GM23338 (cell line): ENCODE results near the gene XYLB. TPM values are rescaled to one million over a fixed set of nuclear protein-coding genes. Genes with fewer than 3 reads are reported as not detected.

Source experiments
- ATAC-seq: fragments of 200-7000 bp; cut with Tn5 transposase; 3 replicates; pipeline ENCODE4 v1.9.1; 2020
- DNase-seq: peaks from one replicate; pipeline ENCODE4 v3.0.0-alpha.2; 2015; ENCODE audit warnings: low spot score
- H2AFZ ChIP-seq: fragments of 200-600 bp; sonication (generic); 2 replicates; pipeline ENCODE4 v1.8.0; 2016; ENCODE audit warnings: antibody characterized with exemption, mild to moderate bottlenecking, moderate library complexity
- H3F3A ChIP-seq: fragments of 200-600 bp; sonication (generic); replicated peaks from 2 replicates; pipeline ENCODE4 v1.8.0; 2017; ENCODE audit warnings: antibody characterized with exemption, mixed run types, low read depth
- H3K27ac ChIP-seq: fragments of 200-600 bp; sonication (generic); 2 replicates; pipeline ENCODE4 v1.6.1; 2016; ENCODE audit warnings: low read depth
- H3K27me3 ChIP-seq: fragments of 200-600 bp; sonication (generic); 2 replicates; pipeline ENCODE4 v1.8.0; 2016; ENCODE audit warnings: mild to moderate bottlenecking, mixed run types, moderate library complexity; ENCODE audit not compliant: insufficient read depth
- H3K36me3 ChIP-seq: fragments of 200-600 bp; sonication (generic); 2 replicates; pipeline ENCODE4 v1.8.0; 2016; ENCODE audit warnings: mild to moderate bottlenecking; ENCODE audit not compliant: insufficient read depth
- H3K4me1 ChIP-seq: fragments of 200-600 bp; sonication (generic); 2 replicates; pipeline ENCODE4 v1.8.0; 2016; ENCODE audit warnings: mild to moderate bottlenecking, moderate library complexity; ENCODE audit not compliant: insufficient read depth
- H3K4me2 ChIP-seq: fragments of 200-600 bp; sonication (generic); 2 replicates; pipeline ENCODE4 v1.7.1; 2017; ENCODE audit warnings: mixed run types
- H3K4me3 ChIP-seq: fragments of 200-600 bp; sonication (generic); 2 replicates; pipeline ENCODE4 v1.6.1; 2016; ENCODE audit warnings: mixed run types
- H3K79me2 ChIP-seq: fragments of 200-600 bp; sonication (generic); replicated peaks from 2 replicates; pipeline ENCODE4 v1.8.0; 2017; ENCODE audit warnings: mild to moderate bottlenecking; ENCODE audit not compliant: insufficient read depth
- H3K9me2 ChIP-seq: fragments of 200-600 bp; sonication (generic); 2 replicates; pipeline ENCODE4 v1.8.0; 2017; ENCODE audit not compliant: insufficient read depth
- H4K20me1 ChIP-seq: fragments of 200-600 bp; sonication (generic); replicated peaks from 2 replicates; pipeline ENCODE4 v1.8.0; 2017; ENCODE audit warnings: mild to moderate bottlenecking; ENCODE audit not compliant: insufficient read depth
- H3K27ac Mint-ChIP-seq: 2 replicates; pipeline ENCODE4 v1.8.0; 2020; ENCODE audit warnings: inconsistent platforms, mild to moderate bottlenecking, moderate library complexity, mixed read lengths
- H3K27me3 Mint-ChIP-seq: 3 replicates; pipeline ENCODE4 v1.8.0; 2022; ENCODE audit warnings: low read depth, mild to moderate bottlenecking, moderate library complexity, mixed read lengths, inconsistent platforms; ENCODE audit not compliant: insufficient read depth, poor library complexity
- H3K36me3 Mint-ChIP-seq: 3 replicates; pipeline ENCODE4 v1.8.0; 2021; ENCODE audit warnings: low read depth, mild to moderate bottlenecking, inconsistent platforms, moderate library complexity, mixed read lengths
- H3K4me1 Mint-ChIP-seq: 3 replicates; pipeline ENCODE4 v1.8.0; 2020; ENCODE audit warnings: mild to moderate bottlenecking, inconsistent platforms, mixed read lengths
- H3K4me3 Mint-ChIP-seq: 3 replicates; pipeline ENCODE4 v1.8.0; 2021; ENCODE audit warnings: moderate library complexity, mild to moderate bottlenecking, inconsistent platforms, mixed read lengths
- H3K9me3 Mint-ChIP-seq: 3 replicates; pipeline ENCODE4 v1.8.0; 2020; ENCODE audit warnings: moderate library complexity, mild to moderate bottlenecking, inconsistent platforms, mixed read lengths
- CREB1 ChIP-seq: fragments of 250-450 bp; sonication (Bioruptor Pico); IDR thresholded peaks from 2 replicates; pipeline ENCODE4 v1.5.0; 2020; ENCODE audit warnings: low read depth, mild to moderate bottlenecking, moderate library complexity
- CTCF ChIP-seq, 2 experiments: fragments of 200-600 bp in 1 of 2; sonication (generic) in 1 of 2; conservative IDR thresholded peaks; 2 replicates each; pipeline versions ENCODE4 v1.5.1 to v1.6.1; 2016 to 2017; ENCODE audit warnings: antibody characterized with exemption in 2 of 2, low read depth in 2 of 2, mild to moderate bottlenecking in 2 of 2, moderate library complexity in 1 of 2
- EZH2 ChIP-seq: fragments of 200-600 bp; sonication (generic); IDR thresholded peaks from one replicate; pipeline ENCODE4 v1.8.0; 2017; ENCODE audit warnings: antibody characterized with exemption, mild to moderate bottlenecking, low read depth; ENCODE audit not compliant: unreplicated experiment
- EZH2phosphoT487 ChIP-seq: fragments of 200-600 bp; sonication (generic); IDR thresholded peaks from one replicate; pipeline ENCODE4 v1.8.1; 2018; ENCODE audit warnings: antibody characterized with exemption; ENCODE audit not compliant: unreplicated experiment
- JUNB ChIP-seq: IDR thresholded peaks from one replicate; pipeline ENCODE4 v1.6.1; 2016; ENCODE audit warnings: antibody characterized with exemption; ENCODE audit not compliant: unreplicated experiment
- NANOG ChIP-seq: IDR thresholded peaks from 2 replicates; pipeline ENCODE4 v1.6.1; 2016; ENCODE audit warnings: antibody characterized with exemption, borderline replicate concordance
- POLR2AphosphoS5 ChIP-seq: IDR thresholded peaks from 2 replicates; pipeline ENCODE4 v1.6.1; 2016; ENCODE audit warnings: antibody characterized with exemption, low read depth
- STAT1 ChIP-seq: IDR thresholded peaks from one replicate; pipeline ENCODE4 v1.6.1; 2016; ENCODE audit warnings: antibody characterized with exemption; ENCODE audit not compliant: unreplicated experiment
- ZNF114 ChIP-seq: fragments of 250-450 bp; sonication (Bioruptor Pico); IDR thresholded peaks from 2 replicates; pipeline ENCODE4 v1.5.0; 2020; ENCODE audit warnings: mild to moderate bottlenecking, moderate library complexity
- ZNF331 ChIP-seq: fragments of 250-450 bp; sonication (Bioruptor Pico); IDR thresholded peaks from 2 replicates; pipeline ENCODE4 v1.5.0; 2020; ENCODE audit warnings: low read depth, mild to moderate bottlenecking, moderate library complexity
- polyA plus RNA-seq: library from polyadenylated mRNA; unstranded; fragments of >200 nt; fragmentation: Nextera tagmentation; extraction: Ambion mirVana; gene quantifications from 2 replicates; pipeline ENCODE4 v1.2.1, GENCODE V29; 2016
- total RNA-seq: library from RNA; depleted of rRNA; stranded (reverse); fragments of >200 nt; shearing (Covaris generic); gene quantifications from 2 replicates; pipeline ENCODE4 v1.2.3, GENCODE V29; 2014
- TF ChIP-seq, protein P1 (sequence below): IDR thresholded peaks from 2 replicates; pipeline ENCODE4 v1.6.1; 2016; ENCODE audit warnings: antibody characterized with exemption
- TF ChIP-seq, protein P2 (sequence below): IDR thresholded peaks from one replicate; pipeline ENCODE4 v1.6.1; 2018; ENCODE audit warnings: antibody characterized with exemption; ENCODE audit not compliant: unreplicated experiment
- TF ChIP-seq, protein P3 (sequence below): fragments of 250-450 bp; sonication (Bioruptor Pico); IDR thresholded peaks from 2 replicates; pipeline ENCODE4 v1.5.0; 2020; ENCODE audit warnings: mild to moderate bottlenecking, moderate library complexity

Gene XYLB
- total and polyA plus RNA-seq, 2 experiments from 2014 or later, result 1.6 to 3.3 TPM

DNA sequence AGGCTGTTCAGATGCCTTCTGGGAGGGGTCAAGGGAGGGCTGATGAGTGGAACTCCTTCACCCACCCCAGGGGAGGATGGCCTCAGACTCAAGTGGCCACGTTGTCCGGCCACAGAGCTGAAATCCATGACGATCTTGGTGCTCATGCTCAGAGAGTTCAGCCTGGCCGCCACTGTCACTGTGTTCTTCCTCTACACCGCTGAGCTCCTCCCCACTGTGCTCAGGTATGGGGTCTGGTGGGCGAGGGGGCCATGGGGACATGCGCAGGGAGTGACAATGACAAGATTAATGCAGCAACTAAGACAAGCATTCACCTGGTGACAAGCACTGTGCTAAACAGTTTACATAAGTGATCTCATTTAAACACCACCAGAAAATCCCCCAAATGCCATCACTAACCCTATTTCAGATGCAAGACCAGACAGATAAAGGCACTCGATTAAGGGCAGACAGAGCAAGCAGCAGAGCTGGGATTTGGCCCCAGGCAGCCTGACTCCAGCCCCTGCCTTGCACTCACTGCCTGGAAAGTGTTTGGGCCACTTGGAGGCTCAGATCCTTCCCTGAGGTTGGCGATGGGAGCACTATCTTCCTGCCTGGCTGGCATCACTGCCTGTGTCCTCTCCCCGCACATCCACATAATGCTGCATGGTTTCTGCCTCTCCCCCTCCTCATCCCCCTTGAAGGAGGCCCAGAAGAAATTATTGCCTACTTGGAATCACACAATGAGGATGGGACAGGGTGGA lies 30.9 kb upstream of the XYLB start:
- H3K4me1 ChIP-seq, result no peaks in the 10 kb centered on the region
- H3K4me2 ChIP-seq, result no peak overlapping the region
- no peak overlapping the region for H3K27ac ChIP-seq
- no peaks in the 10 kb centered on the region for H4K20me1 ChIP-seq
- no peak; the same call in 2 of the 3 replicates for ATAC-seq
- H3K27me3 ChIP-seq, result no peaks in the 10 kb centered on the region
- DNase-seq, result no peak
- H2AFZ ChIP-seq, result no peak overlapping the region
- no peak overlapping the region for H3K4me3 ChIP-seq
- Mint-ChIP-seq H3K4me3 (no peak overlapping the region), H3K36me3 (no peaks in the 10 kb centered on the region; the same call in 2 of the 3 replicates), H3K4me1 (peaks cover 9% of the 10 kb centered on the region; the same call in 2 of the 3 replicates), H3K27ac (no peak overlapping the region), H3K27me3 (peaks cover 13% of the 10 kb centered on the region), H3K9me3 (no peaks in the 10 kb centered on the region; the same call in 2 of the 3 replicates)
- TF ChIP-seq STAT1 (no peak), JUNB (no peak), CTCF (conservative IDR thresholded peaks at IDR 0.05; ENCODE audit: low read depth in 2 of 2) (no peak), ZNF331 (CRISPR knock-in tag) (no peak), ZNF114 (CRISPR knock-in tag) (no peak), EZH2phosphoT487 (no peak), POLR2AphosphoS5 (no peak), CREB1 (no peak), NANOG (no peak), EZH2 (no peak)
- TF ChIP-seq, protein P1, sequence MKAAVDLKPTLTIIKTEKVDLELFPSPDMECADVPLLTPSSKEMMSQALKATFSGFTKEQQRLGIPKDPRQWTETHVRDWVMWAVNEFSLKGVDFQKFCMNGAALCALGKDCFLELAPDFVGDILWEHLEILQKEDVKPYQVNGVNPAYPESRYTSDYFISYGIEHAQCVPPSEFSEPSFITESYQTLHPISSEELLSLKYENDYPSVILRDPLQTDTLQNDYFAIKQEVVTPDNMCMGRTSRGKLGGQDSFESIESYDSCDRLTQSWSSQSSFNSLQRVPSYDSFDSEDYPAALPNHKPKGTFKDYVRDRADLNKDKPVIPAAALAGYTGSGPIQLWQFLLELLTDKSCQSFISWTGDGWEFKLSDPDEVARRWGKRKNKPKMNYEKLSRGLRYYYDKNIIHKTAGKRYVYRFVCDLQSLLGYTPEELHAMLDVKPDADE, result no peak
- TF ChIP-seq, protein P2, sequence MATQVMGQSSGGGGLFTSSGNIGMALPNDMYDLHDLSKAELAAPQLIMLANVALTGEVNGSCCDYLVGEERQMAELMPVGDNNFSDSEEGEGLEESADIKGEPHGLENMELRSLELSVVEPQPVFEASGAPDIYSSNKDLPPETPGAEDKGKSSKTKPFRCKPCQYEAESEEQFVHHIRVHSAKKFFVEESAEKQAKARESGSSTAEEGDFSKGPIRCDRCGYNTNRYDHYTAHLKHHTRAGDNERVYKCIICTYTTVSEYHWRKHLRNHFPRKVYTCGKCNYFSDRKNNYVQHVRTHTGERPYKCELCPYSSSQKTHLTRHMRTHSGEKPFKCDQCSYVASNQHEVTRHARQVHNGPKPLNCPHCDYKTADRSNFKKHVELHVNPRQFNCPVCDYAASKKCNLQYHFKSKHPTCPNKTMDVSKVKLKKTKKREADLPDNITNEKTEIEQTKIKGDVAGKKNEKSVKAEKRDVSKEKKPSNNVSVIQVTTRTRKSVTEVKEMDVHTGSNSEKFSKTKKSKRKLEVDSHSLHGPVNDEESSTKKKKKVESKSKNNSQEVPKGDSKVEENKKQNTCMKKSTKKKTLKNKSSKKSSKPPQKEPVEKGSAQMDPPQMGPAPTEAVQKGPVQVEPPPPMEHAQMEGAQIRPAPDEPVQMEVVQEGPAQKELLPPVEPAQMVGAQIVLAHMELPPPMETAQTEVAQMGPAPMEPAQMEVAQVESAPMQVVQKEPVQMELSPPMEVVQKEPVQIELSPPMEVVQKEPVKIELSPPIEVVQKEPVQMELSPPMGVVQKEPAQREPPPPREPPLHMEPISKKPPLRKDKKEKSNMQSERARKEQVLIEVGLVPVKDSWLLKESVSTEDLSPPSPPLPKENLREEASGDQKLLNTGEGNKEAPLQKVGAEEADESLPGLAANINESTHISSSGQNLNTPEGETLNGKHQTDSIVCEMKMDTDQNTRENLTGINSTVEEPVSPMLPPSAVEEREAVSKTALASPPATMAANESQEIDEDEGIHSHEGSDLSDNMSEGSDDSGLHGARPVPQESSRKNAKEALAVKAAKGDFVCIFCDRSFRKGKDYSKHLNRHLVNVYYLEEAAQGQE, result no peak
- TF ChIP-seq, protein P3, sequence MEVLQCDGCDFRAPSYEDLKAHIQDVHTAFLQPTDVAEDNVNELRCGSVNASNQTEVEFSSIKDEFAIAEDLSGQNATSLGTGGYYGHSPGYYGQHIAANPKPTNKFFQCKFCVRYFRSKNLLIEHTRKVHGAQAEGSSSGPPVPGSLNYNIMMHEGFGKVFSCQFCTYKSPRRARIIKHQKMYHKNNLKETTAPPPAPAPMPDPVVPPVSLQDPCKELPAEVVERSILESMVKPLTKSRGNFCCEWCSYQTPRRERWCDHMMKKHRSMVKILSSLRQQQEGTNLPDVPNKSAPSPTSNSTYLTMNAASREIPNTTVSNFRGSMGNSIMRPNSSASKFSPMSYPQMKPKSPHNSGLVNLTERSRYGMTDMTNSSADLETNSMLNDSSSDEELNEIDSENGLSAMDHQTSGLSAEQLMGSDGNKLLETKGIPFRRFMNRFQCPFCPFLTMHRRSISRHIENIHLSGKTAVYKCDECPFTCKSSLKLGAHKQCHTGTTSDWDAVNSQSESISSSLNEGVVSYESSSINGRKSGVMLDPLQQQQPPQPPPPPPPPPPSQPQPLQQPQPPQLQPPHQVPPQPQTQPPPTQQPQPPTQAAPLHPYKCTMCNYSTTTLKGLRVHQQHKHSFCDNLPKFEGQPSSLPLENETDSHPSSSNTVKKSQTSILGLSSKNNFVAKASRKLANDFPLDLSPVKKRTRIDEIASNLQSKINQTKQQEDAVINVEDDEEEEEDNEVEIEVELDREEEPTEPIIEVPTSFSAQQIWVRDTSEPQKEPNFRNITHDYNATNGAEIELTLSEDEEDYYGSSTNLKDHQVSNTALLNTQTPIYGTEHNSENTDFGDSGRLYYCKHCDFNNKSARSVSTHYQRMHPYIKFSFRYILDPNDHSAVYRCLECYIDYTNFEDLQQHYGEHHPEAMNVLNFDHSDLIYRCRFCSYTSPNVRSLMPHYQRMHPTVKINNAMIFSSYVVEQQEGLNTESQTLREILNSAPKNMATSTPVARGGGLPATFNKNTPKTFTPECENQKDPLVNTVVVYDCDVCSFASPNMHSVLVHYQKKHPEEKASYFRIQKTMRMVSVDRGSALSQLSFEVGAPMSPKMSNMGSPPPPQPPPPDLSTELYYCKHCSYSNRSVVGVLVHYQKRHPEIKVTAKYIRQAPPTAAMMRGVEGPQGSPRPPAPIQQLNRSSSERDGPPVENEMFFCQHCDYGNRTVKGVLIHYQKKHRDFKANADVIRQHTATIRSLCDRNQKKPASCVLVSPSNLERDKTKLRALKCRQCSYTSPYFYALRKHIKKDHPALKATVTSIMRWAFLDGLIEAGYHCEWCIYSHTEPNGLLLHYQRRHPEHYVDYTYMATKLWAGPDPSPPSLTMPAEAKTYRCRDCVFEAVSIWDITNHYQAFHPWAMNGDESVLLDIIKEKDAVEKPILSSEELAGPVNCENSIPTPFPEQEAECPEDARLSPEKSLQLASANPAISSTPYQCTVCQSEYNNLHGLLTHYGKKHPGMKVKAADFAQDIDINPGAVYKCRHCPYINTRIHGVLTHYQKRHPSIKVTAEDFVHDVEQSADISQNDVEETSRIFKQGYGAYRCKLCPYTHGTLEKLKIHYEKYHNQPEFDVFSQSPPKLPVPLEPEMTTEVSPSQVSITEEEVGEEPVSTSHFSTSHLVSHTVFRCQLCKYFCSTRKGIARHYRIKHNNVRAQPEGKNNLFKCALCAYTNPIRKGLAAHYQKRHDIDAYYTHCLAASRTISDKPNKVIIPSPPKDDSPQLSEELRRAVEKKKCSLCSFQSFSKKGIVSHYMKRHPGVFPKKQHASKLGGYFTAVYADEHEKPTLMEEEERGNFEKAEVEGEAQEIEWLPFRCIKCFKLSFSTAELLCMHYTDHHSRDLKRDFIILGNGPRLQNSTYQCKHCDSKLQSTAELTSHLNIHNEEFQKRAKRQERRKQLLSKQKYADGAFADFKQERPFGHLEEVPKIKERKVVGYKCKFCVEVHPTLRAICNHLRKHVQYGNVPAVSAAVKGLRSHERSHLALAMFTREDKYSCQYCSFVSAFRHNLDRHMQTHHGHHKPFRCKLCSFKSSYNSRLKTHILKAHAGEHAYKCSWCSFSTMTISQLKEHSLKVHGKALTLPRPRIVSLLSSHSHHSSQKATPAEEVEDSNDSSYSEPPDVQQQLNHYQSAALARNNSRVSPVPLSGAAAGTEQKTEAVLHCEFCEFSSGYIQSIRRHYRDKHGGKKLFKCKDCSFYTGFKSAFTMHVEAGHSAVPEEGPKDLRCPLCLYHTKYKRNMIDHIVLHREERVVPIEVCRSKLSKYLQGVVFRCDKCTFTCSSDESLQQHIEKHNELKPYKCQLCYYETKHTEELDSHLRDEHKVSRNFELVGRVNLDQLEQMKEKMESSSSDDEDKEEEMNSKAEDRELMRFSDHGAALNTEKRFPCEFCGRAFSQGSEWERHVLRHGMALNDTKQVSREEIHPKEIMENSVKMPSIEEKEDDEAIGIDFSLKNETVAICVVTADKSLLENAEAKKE (CRISPR knock-in tag), result no peak
- no peaks in the 10 kb centered on the region for H3K36me3 ChIP-seq
- H3K79me2 ChIP-seq, result no peaks in the 10 kb centered on the region
- 0 out of 2 replicates have a peak, but pooled peaks cover 3% of the 10 kb centered on the region for H3K9me2 ChIP-seq
- H3F3A ChIP-seq, result no peaks in the 10 kb centered on the region
